C4-2B (cell line): ENCODE results near the gene SAMD13.

Experiments used
- ZFX ChIP-seq: fragments of 450-650 bp; IDR thresholded peaks from 2 replicates; pipeline ENCODE4 v1.6.1; 2017
- TF ChIP-seq, protein P1 (sequence below): fragments of 450-650 bp; conservative IDR thresholded peaks from 2 replicates; pipeline ENCODE4 v1.5.1; 2017; ENCODE audit warnings: mild to moderate bottlenecking

GRCh38 chr1:84347932-84348555, 46.5 kb downstream of the SAMD13 start:
- TF ChIP-seq, protein P1, sequence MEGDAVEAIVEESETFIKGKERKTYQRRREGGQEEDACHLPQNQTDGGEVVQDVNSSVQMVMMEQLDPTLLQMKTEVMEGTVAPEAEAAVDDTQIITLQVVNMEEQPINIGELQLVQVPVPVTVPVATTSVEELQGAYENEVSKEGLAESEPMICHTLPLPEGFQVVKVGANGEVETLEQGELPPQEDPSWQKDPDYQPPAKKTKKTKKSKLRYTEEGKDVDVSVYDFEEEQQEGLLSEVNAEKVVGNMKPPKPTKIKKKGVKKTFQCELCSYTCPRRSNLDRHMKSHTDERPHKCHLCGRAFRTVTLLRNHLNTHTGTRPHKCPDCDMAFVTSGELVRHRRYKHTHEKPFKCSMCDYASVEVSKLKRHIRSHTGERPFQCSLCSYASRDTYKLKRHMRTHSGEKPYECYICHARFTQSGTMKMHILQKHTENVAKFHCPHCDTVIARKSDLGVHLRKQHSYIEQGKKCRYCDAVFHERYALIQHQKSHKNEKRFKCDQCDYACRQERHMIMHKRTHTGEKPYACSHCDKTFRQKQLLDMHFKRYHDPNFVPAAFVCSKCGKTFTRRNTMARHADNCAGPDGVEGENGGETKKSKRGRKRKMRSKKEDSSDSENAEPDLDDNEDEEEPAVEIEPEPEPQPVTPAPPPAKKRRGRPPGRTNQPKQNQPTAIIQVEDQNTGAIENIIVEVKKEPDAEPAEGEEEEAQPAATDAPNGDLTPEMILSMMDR, result no peak
- TF ChIP-seq ZFX, result no peak
